MM.1S (cell line): ENCODE data around the gene PLPP6.

Experiments
- DNase-seq: peaks from one replicate; pipeline ENCODE4 v3.0.0-alpha.2; 2015
- H2AFZ ChIP-seq: fragments of 300-600 bp; sonication (generic); 2 replicates; pipeline ENCODE4 v1.6.0; 2016; ENCODE audit warnings: antibody characterized with exemption, low read length
- H3F3A ChIP-seq: fragments of 300-600 bp; sonication (generic); 2 replicates; pipeline ENCODE4 v1.6.1; 2016; ENCODE audit warnings: mild to moderate bottlenecking, antibody characterized with exemption, low read length, moderate library complexity, mixed read lengths; ENCODE audit not compliant: insufficient read depth
- H3K27ac ChIP-seq: fragments of 300-600 bp; sonication (generic); 2 replicates; pipeline ENCODE4 v1.5.1; 2016; ENCODE audit warnings: mild to moderate bottlenecking, low read length
- H3K27me3 ChIP-seq: fragments of 300-600 bp; sonication (generic); replicated peaks from 2 replicates; pipeline ENCODE4 v1.6.0; 2016; ENCODE audit warnings: low read length; ENCODE audit not compliant: insufficient read depth
- H3K36me3 ChIP-seq: fragments of 300-600 bp; sonication (generic); replicated peaks from 2 replicates; pipeline ENCODE4 v1.6.1; 2016; ENCODE audit warnings: mild to moderate bottlenecking, low read length, mixed read lengths; ENCODE audit not compliant: insufficient read depth
- H3K4me1 ChIP-seq: fragments of 300-600 bp; sonication (generic); 2 replicates; pipeline ENCODE4 v1.6.1; 2016; ENCODE audit warnings: low read length, mixed read lengths
- H3K4me2 ChIP-seq: fragments of 300-600 bp; sonication (generic); 2 replicates; pipeline ENCODE4 v1.6.0; 2016; ENCODE audit warnings: low read depth, low read length
- H3K4me3 ChIP-seq: fragments of 300-600 bp; sonication (generic); 2 replicates; pipeline ENCODE4 v1.5.1; 2016; ENCODE audit warnings: low read length, mixed read lengths
- H3K79me2 ChIP-seq: fragments of 300-600 bp; sonication (generic); 2 replicates; pipeline ENCODE4 v1.6.1; 2016; ENCODE audit warnings: mixed run types, low read length, mixed read lengths
- H3K9ac ChIP-seq: fragments of 300-600 bp; sonication (generic); 2 replicates; pipeline ENCODE4 v1.6.1; 2016; ENCODE audit warnings: low read length, mixed read lengths
- H3K9me2 ChIP-seq: fragments of 300-600 bp; sonication (generic); replicated peaks from 2 replicates; pipeline ENCODE4 v1.6.1; 2016; ENCODE audit warnings: mild to moderate bottlenecking, low read length, mixed read lengths; ENCODE audit not compliant: insufficient read depth
- H3K9me3 ChIP-seq: fragments of 300-600 bp; sonication (generic); replicated peaks from 2 replicates; pipeline ENCODE4 v1.6.1; 2016; ENCODE audit warnings: mild to moderate bottlenecking, low read length, mixed read lengths; ENCODE audit not compliant: insufficient read depth
- H4K20me1 ChIP-seq: fragments of 300-600 bp; sonication (generic); 2 replicates; pipeline ENCODE4 v1.6.1; 2016; ENCODE audit warnings: mild to moderate bottlenecking, low read length, moderate library complexity, mixed read lengths; ENCODE audit not compliant: insufficient read depth
- CTCF ChIP-seq: fragments of 300-600 bp; sonication (generic); IDR thresholded peaks from 2 replicates; pipeline ENCODE4 v1.5.1; 2016; ENCODE audit warnings: antibody characterized with exemption, low read length, mixed read lengths
- EZH2 ChIP-seq: fragments of 300-600 bp; sonication (generic); optimal IDR thresholded peaks from 2 replicates; pipeline ENCODE3; 2017; ENCODE audit warnings: low read depth, mild to moderate bottlenecking, antibody characterized with exemption, low read length, mixed read lengths
- EZH2phosphoT487 ChIP-seq: fragments of 300-600 bp; sonication (generic); IDR thresholded peaks from 2 replicates; pipeline ENCODE4 v1.6.1; 2018; ENCODE audit warnings: antibody characterized with exemption, low read length

PLPP6 gene

GRCh38 chr9:4615778-4616177 is 46.3 kb upstream of the PLPP6 start:
- no peak for DNase-seq
- Histone ChIP-seq H4K20me1 (no peaks in the 10 kb centered on the region), H3K4me3 (no peak overlapping the region), H3K9me3 (no peaks in the 10 kb centered on the region), H3K36me3 (no peaks in the 10 kb centered on the region), H3K4me2 (no peak overlapping the region), H3F3A (no peaks in the 10 kb centered on the region), H2AFZ (no peak overlapping the region), H3K27ac (no peak overlapping the region), H3K27me3 (no peaks in the 10 kb centered on the region), H3K9me2 (no peaks in the 10 kb centered on the region), H3K9ac (no peak overlapping the region), H3K4me1 (no peaks in the 10 kb centered on the region), H3K79me2 (no peaks in the 10 kb centered on the region)
- TF ChIP-seq EZH2 (no peak), CTCF (no peak), EZH2phosphoT487 (no peak)

GRCh38 chr9:4617752-4618151 is 44.3 kb upstream of the PLPP6 start:
- H3K36me3 ChIP-seq: no peaks in the 10 kb centered on the region
- no peaks in the 10 kb centered on the region for H3K4me1 ChIP-seq
- H2AFZ ChIP-seq: no peak overlapping the region
- DNase-seq: no peak
- H4K20me1 ChIP-seq: no peaks in the 10 kb centered on the region
- H3K27me3 ChIP-seq: no peaks in the 10 kb centered on the region
- no peak overlapping the region for H3K9ac ChIP-seq
- TF ChIP-seq CTCF (no peak), EZH2phosphoT487 (no peak), EZH2 (no peak)
- no peaks in the 10 kb centered on the region for H3K9me2 ChIP-seq
- no peaks in the 10 kb centered on the region for H3K79me2 ChIP-seq
- no peak overlapping the region for H3K4me3 ChIP-seq
- H3K27ac ChIP-seq: no peak overlapping the region
- no peak overlapping the region for H3K4me2 ChIP-seq
- H3K9me3 ChIP-seq: no peaks in the 10 kb centered on the region
- no peaks in the 10 kb centered on the region for H3F3A ChIP-seq

- H2AFZ ChIP-seq: no peak overlapping the region
- H3K36me3 ChIP-seq: no peaks in the 10 kb centered on the region
- no peaks in the 10 kb centered on the region for H3K27me3 ChIP-seq
- H3K9me3 ChIP-seq: no peaks in the 10 kb centered on the region
- TF ChIP-seq EZH2 (no peak), EZH2phosphoT487 (no peak), CTCF (no peak)
- H3K9ac ChIP-seq: no peak overlapping the region
- H3F3A ChIP-seq: no peaks in the 10 kb centered on the region
- no peak overlapping the region for H3K4me3 ChIP-seq
- H3K4me2 ChIP-seq: no peak overlapping the region
- DNase-seq: no peak
- no peaks in the 10 kb centered on the region for H3K79me2 ChIP-seq
- no peak overlapping the region for H3K27ac ChIP-seq
- no peaks in the 10 kb centered on the region for H3K9me2 ChIP-seq
- H4K20me1 ChIP-seq: no peaks in the 10 kb centered on the region
- no peaks in the 10 kb centered on the region for H3K4me1 ChIP-seq
Measured at GRCh38 chr9:4618700-4619099, 43.4 kb upstream of the PLPP6 start.
